A549 (cell line): Measurements from ENCODE around the gene ACVR1B. TPM values are rescaled to one million over a fixed set of nuclear protein-coding genes. Genes with fewer than 3 reads are reported as not detected.

Experiments
- ATAC-seq, 2 experiments: fragments of 200-7000 bp in 1 of 2; fragments of >200 bp in 1 of 2; cut with Nextera tagmentation in 1 of 2; cut with Tn5 transposase in 1 of 2; 3 replicates each; pipeline versions ENCODE4 v1.8.0 to v1.9.1; 2018 to 2020; ENCODE audit warnings: mild to moderate bottlenecking in 1 of 2, moderate library complexity in 1 of 2
- CTCF ChIA-PET: fragments of 300-600 bp; sonication (Branson Sonifier 250); formaldehyde crosslinking; extraction: SDS; loops from one replicate; lab custom pipeline; 2021; ENCODE audit warnings: antibody characterized with exemption, inconsistent platforms; lab: Yijun Ruan, JAX
- POLR2A ChIA-PET: fragments of 350-600 bp; formaldehyde crosslinking; extraction: SDS; loops from one replicate; lab custom pipeline; 2021; ENCODE audit warnings: antibody characterized with exemption, inconsistent platforms; lab: Yijun Ruan, JAX
- DNase-seq, 2 experiments: peaks; one replicate each; pipeline versions ENCODE4 v3.0.0 to v3.0.0-alpha.2; 2011 to 2016; ENCODE audit warnings: low read depth in 1 of 2, low spot score in 1 of 2
- FAIRE-seq: peaks from 2 replicates; lab custom pipeline; 2011; peaks lifted over from hg19 to GRCh38; lab: Jason Lieb, UNC
- H3K27ac ChIP-seq, 2 experiments: fragments of >200 bp; sonication (Bioruptor Twin); formaldehyde crosslinking; 3 replicates each; pipeline ENCODE4 v1.5.1; 2016 to 2017
- H3K4me1 ChIP-seq: fragments of >200 bp; sonication (Bioruptor Twin); formaldehyde crosslinking; 3 replicates; pipeline ENCODE4 v1.6.1; 2016
- H3K4me2 ChIP-seq: fragments of >200 bp; sonication (Bioruptor Twin); formaldehyde crosslinking; 3 replicates; pipeline ENCODE4 v1.6.1; 2016
- H3K4me3 ChIP-seq: fragments of >200 bp; sonication (Bioruptor Twin); formaldehyde crosslinking; 3 replicates; pipeline ENCODE4 v1.5.1; 2016
- H3K9me3 ChIP-seq: fragments of >200 bp; sonication (Bioruptor Twin); formaldehyde crosslinking; 3 replicates; pipeline ENCODE4 v1.6.1; 2016
- CHD4 ChIP-seq: fragments of 200-600 bp; sonication (generic); IDR thresholded peaks from 2 replicates; pipeline ENCODE4 v1.6.1; 2016; ENCODE audit warnings: antibody characterized with exemption, mild to moderate bottlenecking, borderline replicate concordance
- EHF ChIP-seq: fragments of 250-450 bp; sonication (Bioruptor Pico); IDR thresholded peaks from 2 replicates; pipeline ENCODE4 v1.5.0; 2020; ENCODE audit warnings: mild to moderate bottlenecking
- ESRRA ChIP-seq: fragments of 150-350 bp; IDR thresholded peaks from 2 replicates; pipeline ENCODE4 v1.6.1; 2014; ENCODE audit warnings: mild to moderate bottlenecking, low read length, borderline replicate concordance
- FOSB ChIP-seq: fragments of 250-450 bp; sonication (Bioruptor Pico); IDR thresholded peaks from 2 replicates; pipeline ENCODE4 v1.5.0; 2020; ENCODE audit warnings: mild to moderate bottlenecking, moderate library complexity
- FOSL2 ChIP-seq, 2 experiments: fragments of 450-650 bp in 1 of 2; fragments of >200 bp in 1 of 2; sonication (Bioruptor Twin) in 1 of 2; formaldehyde crosslinking; IDR thresholded peaks; 2 replicates each; pipeline versions ENCODE4 v1.5.0 to v1.6.1; 2016 to 2020; ENCODE audit warnings: mild to moderate bottlenecking in 1 of 2, moderate library complexity in 1 of 2
- GATA3 ChIP-seq: IDR thresholded peaks from 2 replicates; pipeline ENCODE4 v1.6.1; 2012; ENCODE audit warnings: borderline replicate concordance
- HEYL ChIP-seq: fragments of 250-450 bp; sonication (Bioruptor Pico); IDR thresholded peaks from 2 replicates; pipeline ENCODE4 v1.8.0; 2021; ENCODE audit warnings: mild to moderate bottlenecking, moderate library complexity
- HOXB5 ChIP-seq: fragments of 250-450 bp; sonication (Bioruptor Pico); IDR thresholded peaks from 2 replicates; pipeline ENCODE4 v1.5.0; 2020; ENCODE audit warnings: mild to moderate bottlenecking, moderate library complexity
- MAFK ChIP-seq: fragments of 450-650 bp; IDR thresholded peaks from 2 replicates; pipeline ENCODE4 v1.6.1; 2014; ENCODE audit not compliant: partially characterized antibody
- MAZ ChIP-seq: fragments of 150-350 bp; IDR thresholded peaks from 2 replicates; pipeline ENCODE4 v1.6.1; 2014; ENCODE audit warnings: antibody characterized with exemption, low read depth, low read length, borderline replicate concordance
- NFE2L2 ChIP-seq: fragments of 150-350 bp; conservative IDR thresholded peaks from 2 replicates; pipeline ENCODE4 v1.6.1; 2014; ENCODE audit warnings: low read length
- NR3C1 ChIP-seq: fragments of >200 bp; sonication (Bioruptor Twin); formaldehyde crosslinking; IDR thresholded peaks from 3 replicates; pipeline ENCODE4 v1.6.1; 2017
- PHF8 ChIP-seq: fragments of 200-600 bp; sonication (generic); IDR thresholded peaks from 2 replicates; pipeline ENCODE4 v1.6.1; 2016; ENCODE audit warnings: low read depth, mild to moderate bottlenecking, antibody characterized with exemption, moderate library complexity, borderline replicate concordance
- RAD21 ChIP-seq, 2 experiments: fragments of >200 bp in 1 of 2; sonication (Bioruptor Twin) in 1 of 2; formaldehyde crosslinking in 1 of 2; IDR thresholded peaks in 1 of 2; conservative IDR thresholded peaks in 1 of 2; 2 replicates in 1 of 2; 3 replicates in 1 of 2; pipeline ENCODE4 v1.6.1; 2012 to 2018; ENCODE audit warnings: inconsistent platforms in 1 of 2
- SMC3 ChIP-seq: fragments of >200 bp; sonication (Bioruptor Twin); formaldehyde crosslinking; IDR thresholded peaks from 3 replicates; pipeline ENCODE4 v1.6.1; 2018; ENCODE audit warnings: inconsistent platforms
- SREBF2 ChIP-seq: fragments of 450-650 bp; IDR thresholded peaks from 2 replicates; pipeline ENCODE4 v1.6.1; 2014; ENCODE audit warnings: mild to moderate bottlenecking, moderate library complexity
- ZC3H11A ChIP-seq: fragments of 450-650 bp; IDR thresholded peaks from 2 replicates; pipeline ENCODE4 v1.6.1; 2014; ENCODE audit warnings: antibody characterized with exemption, mild to moderate bottlenecking
- ZFP36 ChIP-seq: fragments of 450-650 bp; IDR thresholded peaks from 2 replicates; pipeline ENCODE4 v1.6.1; 2014; ENCODE audit warnings: borderline replicate concordance; ENCODE audit not compliant: partially characterized antibody
- WGBS: methylation state at CpG from one replicate; pipeline ENCODE4 v1.1.6; 2017; ENCODE audit errors: missing lambda C conversion rate; 5-methylcytosine and 5-hydroxymethylcytosine counted together
- polyA plus RNA-seq, 4 experiments: library from polyadenylated mRNA; depleted of rRNA in 3 of 4; stranded (reverse); fragments of >200 nt; fragmentation: RNase III in 1 of 4; extraction: RNeasy Plus Mini Kit Qiagen cat#74134 plus additional on column Dnase treatment in 1 of 4; gene quantifications; 2 replicates in 3 of 4; 3 replicates in 1 of 4; pipeline ENCODE4 v1.2.3, GENCODE V29; 2011 to 2017
- TF ChIP-seq, protein P1 (sequence below): fragments of >200 bp; sonication (Bioruptor Twin); formaldehyde crosslinking; IDR thresholded peaks from 2 replicates; pipeline ENCODE4 v1.6.1; 2016
- TF ChIP-seq, protein P2 (sequence below): fragments of 450-650 bp; IDR thresholded peaks from 2 replicates; pipeline ENCODE4 v1.6.1; 2014; ENCODE audit warnings: antibody characterized with exemption
- TF ChIP-seq, protein P3 (sequence below): fragments of 250-450 bp; sonication (Bioruptor Pico); IDR thresholded peaks from 2 replicates; pipeline ENCODE4 v1.5.0; 2021; ENCODE audit warnings: mild to moderate bottlenecking, moderate library complexity, borderline replicate concordance
- TF ChIP-seq, protein P4 (sequence below): fragments of >200 bp; sonication (Bioruptor Twin); formaldehyde crosslinking; IDR thresholded peaks from 3 replicates; pipeline ENCODE4 v1.5.1; 2016

The ACVR1B gene
- polyA plus RNA-seq, 2 of the 4 experiments (the other 2 are of a cell fraction): 15.2 to 18.4 TPM

DNA sequence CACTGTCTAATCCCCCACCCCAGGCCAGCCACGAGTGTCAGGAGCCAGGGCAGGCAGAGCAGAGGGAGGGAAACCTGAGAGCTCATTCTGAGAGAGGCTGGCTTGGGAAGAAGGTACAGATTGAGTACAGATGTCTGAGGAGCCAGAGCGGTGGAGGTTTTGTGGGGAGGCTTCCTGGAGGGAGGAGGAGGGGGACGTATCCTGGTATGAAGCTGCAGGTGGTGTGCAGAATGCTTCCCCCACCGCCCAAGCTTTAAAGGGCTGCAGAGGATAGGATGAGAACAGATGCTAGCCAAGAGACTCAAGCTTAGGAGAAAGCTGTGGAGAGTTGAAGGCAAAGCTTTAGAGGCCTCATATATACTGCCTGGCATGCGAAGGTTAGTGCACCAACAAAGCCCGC lies 52.1 kb downstream of the ACVR1B start:
- DNase-seq: no peak
- H3K4me2 ChIP-seq: no peak overlapping the region
- H3K4me3 ChIP-seq: no peak overlapping the region
- peak in 1 of 2 experiments; percentile 9; a peak in 3 of 6 replicates for ATAC-seq
- no peaks in the 10 kb centered on the region for H3K9me3 ChIP-seq
- no peak overlapping the region for H3K27ac ChIP-seq
- ChIA-PET POLR2A (interaction anchor here (1.3 to 1.5 kb wide), 3 partner anchors 17 to 48 kb away, joined by 3 to 5 read pairs (median 3); partner anchors contain the start of gene NR4A1), CTCF (interaction anchor here (0.9 to 36.7 kb wide), 28 partner anchors 6 to 983 kb away, joined by 3 to 1544 read pairs (median 5); partner anchors contain the start of genes ATG101 and TAMALIN)
- 96% methylated on average over 6 of the region's 6 CpGs for WGBS
- H3K4me1 ChIP-seq: 0 out of 3 replicates have a peak, but pooled peaks cover 3% of the 10 kb centered on the region
- no peak for FAIRE-seq
- TF ChIP-seq MAZ (no peak), RAD21 (conservative IDR thresholded peaks at IDR 0.05 in 1 of 2, IDR thresholded peaks at IDR 0.05 in 1 of 2) (no peak), HEYL (CRISPR knock-in tag) (no peak), SREBF2 (no peak), GATA3 (no peak), NR3C1 (no peak), MAFK (no peak), ZFP36 (no peak), NFE2L2 (no peak), ESRRA (no peak), FOSL2 (IDR thresholded peaks at IDR 0.05) (no peak), FOSL2 (CRISPR knock-in tag; IDR thresholded peaks at IDR 0.05) (no peak), CHD4 (no peak), EHF (no peak), ZC3H11A (no peak), FOSB (CRISPR knock-in tag) (no peak), HOXB5 (no peak)
- TF ChIP-seq, protein P1, sequence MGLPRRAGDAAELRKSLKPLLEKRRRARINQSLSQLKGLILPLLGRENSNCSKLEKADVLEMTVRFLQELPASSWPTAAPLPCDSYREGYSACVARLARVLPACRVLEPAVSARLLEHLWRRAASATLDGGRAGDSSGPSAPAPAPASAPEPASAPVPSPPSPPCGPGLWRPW: no peak
- TF ChIP-seq, protein P2, sequence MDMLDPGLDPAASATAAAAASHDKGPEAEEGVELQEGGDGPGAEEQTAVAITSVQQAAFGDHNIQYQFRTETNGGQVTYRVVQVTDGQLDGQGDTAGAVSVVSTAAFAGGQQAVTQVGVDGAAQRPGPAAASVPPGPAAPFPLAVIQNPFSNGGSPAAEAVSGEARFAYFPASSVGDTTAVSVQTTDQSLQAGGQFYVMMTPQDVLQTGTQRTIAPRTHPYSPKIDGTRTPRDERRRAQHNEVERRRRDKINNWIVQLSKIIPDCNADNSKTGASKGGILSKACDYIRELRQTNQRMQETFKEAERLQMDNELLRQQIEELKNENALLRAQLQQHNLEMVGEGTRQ: no peak
- TF ChIP-seq, protein P3, sequence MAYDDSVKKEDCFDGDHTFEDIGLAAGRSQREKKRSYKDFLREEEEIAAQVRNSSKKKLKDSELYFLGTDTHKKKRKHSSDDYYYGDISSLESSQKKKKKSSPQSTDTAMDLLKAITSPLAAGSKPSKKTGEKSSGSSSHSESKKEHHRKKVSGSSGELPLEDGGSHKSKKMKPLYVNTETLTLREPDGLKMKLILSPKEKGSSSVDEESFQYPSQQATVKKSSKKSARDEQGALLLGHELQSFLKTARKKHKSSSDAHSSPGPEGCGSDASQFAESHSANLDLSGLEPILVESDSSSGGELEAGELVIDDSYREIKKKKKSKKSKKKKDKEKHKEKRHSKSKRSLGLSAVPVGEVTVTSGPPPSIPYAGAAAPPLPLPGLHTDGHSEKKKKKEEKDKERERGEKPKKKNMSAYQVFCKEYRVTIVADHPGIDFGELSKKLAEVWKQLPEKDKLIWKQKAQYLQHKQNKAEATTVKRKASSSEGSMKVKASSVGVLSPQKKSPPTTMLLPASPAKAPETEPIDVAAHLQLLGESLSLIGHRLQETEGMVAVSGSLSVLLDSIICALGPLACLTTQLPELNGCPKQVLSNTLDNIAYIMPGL (CRISPR knock-in tag): no peak

DNA sequence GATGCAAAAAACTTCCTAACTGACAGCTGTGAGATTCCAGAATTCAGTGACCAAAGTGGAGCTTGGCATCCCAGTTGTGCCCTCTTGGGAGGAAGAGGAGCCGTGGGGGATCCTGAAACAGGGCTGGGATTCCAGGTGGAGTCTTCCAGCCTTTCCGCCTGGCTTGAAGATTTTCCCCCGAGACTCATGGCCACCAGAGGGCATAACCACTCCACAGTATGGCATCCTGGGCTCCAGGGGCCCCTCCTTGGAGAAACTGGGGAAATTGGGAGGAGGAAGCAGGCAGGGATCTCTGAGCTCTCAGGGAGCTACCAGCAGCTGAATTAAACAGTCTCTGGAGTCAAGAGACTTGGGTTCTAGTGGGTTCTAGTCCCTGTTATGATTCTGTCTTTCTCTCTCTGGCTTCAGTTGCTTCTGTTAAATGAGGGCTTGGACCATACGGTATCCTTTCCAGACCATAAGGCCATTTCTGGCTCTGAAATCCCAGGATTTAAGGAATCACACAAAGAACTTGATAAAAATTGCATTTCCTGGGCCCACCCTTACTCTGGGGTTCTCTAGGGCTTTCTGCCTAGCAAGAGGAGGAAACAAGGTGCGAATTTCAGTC lies 52.6 kb downstream of the ACVR1B start:
- DNase-seq: peak; percentile 69 to 78
- Histone ChIP-seq H3K9me3 (no peaks in the 10 kb centered on the region), H3K27ac (no peak overlapping the region), H3K4me1 (0 out of 3 replicates have a peak, but pooled peaks cover 3% of the 10 kb centered on the region), H3K4me2 (no peak overlapping the region), H3K4me3 (no peak overlapping the region)
- TF ChIP-seq ESRRA (0 out of 2 replicates have a peak, but pooled peaks have one; percentile 16), SMC3 (peak; percentile 93), PHF8 (no peak), RAD21 (conservative IDR thresholded peaks at IDR 0.05 in 1 of 2, IDR thresholded peaks at IDR 0.05 in 1 of 2) (peak; percentile 90 to 95)
- TF ChIP-seq, protein P4, sequence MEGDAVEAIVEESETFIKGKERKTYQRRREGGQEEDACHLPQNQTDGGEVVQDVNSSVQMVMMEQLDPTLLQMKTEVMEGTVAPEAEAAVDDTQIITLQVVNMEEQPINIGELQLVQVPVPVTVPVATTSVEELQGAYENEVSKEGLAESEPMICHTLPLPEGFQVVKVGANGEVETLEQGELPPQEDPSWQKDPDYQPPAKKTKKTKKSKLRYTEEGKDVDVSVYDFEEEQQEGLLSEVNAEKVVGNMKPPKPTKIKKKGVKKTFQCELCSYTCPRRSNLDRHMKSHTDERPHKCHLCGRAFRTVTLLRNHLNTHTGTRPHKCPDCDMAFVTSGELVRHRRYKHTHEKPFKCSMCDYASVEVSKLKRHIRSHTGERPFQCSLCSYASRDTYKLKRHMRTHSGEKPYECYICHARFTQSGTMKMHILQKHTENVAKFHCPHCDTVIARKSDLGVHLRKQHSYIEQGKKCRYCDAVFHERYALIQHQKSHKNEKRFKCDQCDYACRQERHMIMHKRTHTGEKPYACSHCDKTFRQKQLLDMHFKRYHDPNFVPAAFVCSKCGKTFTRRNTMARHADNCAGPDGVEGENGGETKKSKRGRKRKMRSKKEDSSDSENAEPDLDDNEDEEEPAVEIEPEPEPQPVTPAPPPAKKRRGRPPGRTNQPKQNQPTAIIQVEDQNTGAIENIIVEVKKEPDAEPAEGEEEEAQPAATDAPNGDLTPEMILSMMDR: peak; percentile 88
- WGBS: 42% methylated on average over 5 of the region's 5 CpGs
- FAIRE-seq: no peak
- peak; percentile 73 to 83 for ATAC-seq
- POLR2A ChIA-PET: interaction anchor here (0.6 to 1.5 kb wide), 4 partner anchors 14 to 47 kb away, joined by 3 to 5 read pairs (median 4); partner anchors contain the start of gene NR4A1
- CTCF ChIA-PET: interaction anchor here (0.7 to 36.7 kb wide), 30 partner anchors 7 to 982 kb away, joined by 3 to 1544 read pairs (median 5); partner anchors contain the start of genes ATG101 and TAMALIN
